ENCODE results near the gene OLFML1.

The OLFML1 gene

DNA sequence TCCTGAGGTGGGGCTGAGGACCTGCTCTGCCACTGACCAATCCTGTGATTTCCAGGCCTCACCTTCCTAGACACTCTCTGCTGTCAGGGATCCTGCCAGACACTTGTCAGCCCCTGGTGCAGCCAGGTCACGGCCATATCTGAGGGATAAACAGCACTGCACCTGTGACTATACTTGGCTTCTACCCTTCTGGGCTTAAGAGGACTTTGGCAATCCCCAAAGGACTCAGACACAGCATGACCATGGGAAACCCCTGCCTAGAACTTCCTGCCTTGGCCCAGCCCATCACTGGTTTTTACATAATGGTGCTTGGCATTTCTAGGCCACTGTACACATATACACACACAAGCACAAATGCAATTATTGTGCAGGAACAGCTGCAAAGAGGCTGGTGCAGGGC is 11.6 kb upstream of the OLFML1 start:
- no peak for DNase-seq (ENCODE audit: extremely low read depth in 1 of 2, low read depth in 1 of 2)

DNA sequence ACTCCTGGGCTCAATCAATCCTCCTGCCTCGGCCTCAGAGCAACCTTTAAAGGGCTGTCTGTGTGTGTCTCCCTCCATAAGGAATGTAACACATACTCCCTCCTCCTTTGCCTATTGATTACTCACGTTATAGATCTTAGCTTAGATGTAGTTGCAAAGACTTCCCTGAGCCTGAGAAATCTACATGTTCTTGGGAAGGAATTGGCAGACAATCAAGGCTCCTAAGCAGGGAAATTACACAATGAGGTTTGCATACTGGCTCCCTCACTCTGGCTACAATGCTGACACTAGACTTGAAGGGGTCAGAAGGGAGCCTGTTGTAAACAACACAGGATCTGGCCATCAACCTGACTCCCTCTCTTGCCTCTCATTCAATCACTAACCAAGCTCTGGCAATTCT is 5.2 kb upstream of the OLFML1 start:
- DNase-seq (ENCODE audit: extremely low read depth in 1 of 2, low read depth in 1 of 2) = no peak

DNA sequence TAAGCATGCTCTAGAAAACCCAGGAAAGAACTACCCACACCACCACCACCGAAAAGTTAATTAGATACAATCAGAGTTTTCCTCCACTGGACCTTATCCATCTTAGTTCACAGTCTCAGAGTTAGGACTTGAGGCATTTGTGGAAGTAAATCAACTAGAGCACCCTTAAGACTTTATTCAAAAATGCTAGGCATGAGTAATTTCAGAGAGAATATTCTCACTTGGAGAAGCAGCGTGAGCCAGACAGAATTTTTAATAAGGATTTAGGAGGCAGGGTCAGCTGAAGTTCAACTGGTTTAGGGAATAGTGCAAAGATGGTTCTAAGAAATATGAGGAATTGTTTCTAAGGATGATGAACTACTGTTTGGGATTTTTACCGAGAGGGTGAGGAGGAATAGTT is 1.2 kb upstream of the OLFML1 start:
- no peak for DNase-seq (ENCODE audit: extremely low read depth in 1 of 2, low read depth in 1 of 2)

GRCh38 chr11:7484645-7485044 is 661 bp upstream of the OLFML1 start:
- DNase-seq (ENCODE audit: extremely low read depth in 1 of 2, low read depth in 1 of 2) = no peak

- no peak for DNase-seq (ENCODE audit: extremely low read depth in 1 of 2, low read depth in 1 of 2)
These were observed 933 bp downstream of the OLFML1 start for GRCh38 chr11:7486098-7486780.

DNA sequence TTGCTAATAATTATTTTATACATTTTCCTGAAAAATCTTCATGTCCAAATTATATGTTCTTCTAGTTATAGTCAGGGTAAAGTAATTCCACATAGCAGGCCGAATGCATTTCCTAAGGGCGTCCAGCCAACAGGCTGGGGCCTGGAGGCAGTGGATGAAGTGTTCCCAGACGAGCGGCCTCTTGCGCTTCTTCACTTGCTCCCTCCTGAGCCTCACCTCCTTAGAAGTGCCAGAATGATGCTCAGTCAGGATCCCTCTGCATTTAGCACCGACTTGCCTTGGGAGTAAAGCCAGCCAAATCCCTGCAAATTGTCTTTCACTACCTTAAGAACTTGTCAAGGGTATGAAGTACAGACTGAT is 1.5 kb downstream of the OLFML1 start:
- DNase-seq (ENCODE audit: extremely low read depth in 1 of 2, low read depth in 1 of 2) = no peak

- DNase-seq (ENCODE audit: extremely low read depth in 1 of 2, low read depth in 1 of 2) = no peak
These were observed 2.1 kb downstream of the OLFML1 start for GRCh38 chr11:7487360-7487759.

GRCh38 chr11:7488681-7489080 is 3.4 kb downstream of the OLFML1 start:
- DNase-seq (ENCODE audit: extremely low read depth in 1 of 2, low read depth in 1 of 2) = no peak

DNA sequence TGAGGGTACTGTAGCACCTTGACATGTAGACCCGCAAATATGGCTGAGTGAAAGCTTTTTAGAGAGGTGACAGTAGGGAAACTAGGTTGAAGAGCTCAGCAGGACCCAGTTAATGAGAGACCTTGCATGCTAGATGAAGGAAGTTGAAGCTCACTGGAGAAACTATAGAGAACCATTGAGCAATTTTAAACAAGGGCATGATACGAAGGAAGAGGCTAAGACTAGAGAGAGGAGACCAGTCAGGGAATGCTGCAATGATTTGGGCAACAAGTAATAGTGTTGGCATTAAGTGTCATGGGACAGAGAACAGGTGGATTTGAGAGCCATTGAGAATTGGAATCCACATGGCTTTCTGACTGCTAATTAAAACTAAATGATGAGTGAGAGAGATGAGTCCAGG is 4.1 kb downstream of the OLFML1 start:
- DNase-seq (ENCODE audit: extremely low read depth in 1 of 2, low read depth in 1 of 2) = no peak

- no peak for DNase-seq (ENCODE audit: extremely low read depth in 1 of 2, low read depth in 1 of 2)
These were observed 4.7 kb downstream of the OLFML1 start for GRCh38 chr11:7490054-7490453.

- DNase-seq (ENCODE audit: extremely low read depth in 1 of 2, low read depth in 1 of 2) = no peak
These were observed 5.2 kb downstream of the OLFML1 start for GRCh38 chr11:7490535-7490934.

DNA sequence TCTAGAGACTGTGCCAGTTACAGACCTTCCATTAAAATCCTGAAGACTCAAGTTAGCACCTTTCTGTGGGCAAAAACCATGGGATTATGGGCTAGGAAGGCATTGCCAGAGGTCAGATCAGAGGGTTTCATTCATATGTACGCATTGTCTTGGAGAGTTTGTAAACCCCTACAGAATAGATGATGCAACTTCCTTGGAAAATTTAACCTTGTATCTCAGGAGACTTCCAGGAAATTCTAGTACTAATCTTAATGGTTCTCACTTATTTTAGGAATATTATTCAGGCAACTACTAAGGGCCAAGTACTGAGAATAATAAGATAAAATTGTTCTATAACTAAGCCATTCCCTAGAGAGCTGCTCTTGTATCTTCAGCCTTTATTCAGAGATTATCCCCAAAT is 6.9 kb downstream of the OLFML1 start:
- no peak for DNase-seq (ENCODE audit: extremely low read depth in 1 of 2, low read depth in 1 of 2)

DNA sequence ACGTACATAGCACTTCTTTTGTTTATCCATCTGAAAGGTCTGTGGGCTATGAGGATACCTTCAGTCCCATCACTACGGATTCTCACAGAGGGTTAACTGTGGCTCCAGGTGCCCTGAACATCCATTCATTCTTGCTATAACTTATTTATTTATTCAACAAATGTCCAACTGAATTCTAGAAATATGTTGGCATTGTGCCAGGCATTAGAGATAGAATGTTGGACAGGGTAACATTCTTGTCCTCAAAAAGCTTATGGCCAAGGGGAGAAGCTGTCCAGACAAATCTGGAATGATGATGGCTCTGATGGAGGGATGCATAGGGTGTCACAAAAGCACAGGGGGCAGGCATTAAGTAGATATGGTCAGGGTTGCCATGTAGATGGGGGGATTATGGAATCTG is 8.4 kb downstream of the OLFML1 start:
- DNase-seq (ENCODE audit: extremely low read depth in 1 of 2, low read depth in 1 of 2) = no peak

DNA sequence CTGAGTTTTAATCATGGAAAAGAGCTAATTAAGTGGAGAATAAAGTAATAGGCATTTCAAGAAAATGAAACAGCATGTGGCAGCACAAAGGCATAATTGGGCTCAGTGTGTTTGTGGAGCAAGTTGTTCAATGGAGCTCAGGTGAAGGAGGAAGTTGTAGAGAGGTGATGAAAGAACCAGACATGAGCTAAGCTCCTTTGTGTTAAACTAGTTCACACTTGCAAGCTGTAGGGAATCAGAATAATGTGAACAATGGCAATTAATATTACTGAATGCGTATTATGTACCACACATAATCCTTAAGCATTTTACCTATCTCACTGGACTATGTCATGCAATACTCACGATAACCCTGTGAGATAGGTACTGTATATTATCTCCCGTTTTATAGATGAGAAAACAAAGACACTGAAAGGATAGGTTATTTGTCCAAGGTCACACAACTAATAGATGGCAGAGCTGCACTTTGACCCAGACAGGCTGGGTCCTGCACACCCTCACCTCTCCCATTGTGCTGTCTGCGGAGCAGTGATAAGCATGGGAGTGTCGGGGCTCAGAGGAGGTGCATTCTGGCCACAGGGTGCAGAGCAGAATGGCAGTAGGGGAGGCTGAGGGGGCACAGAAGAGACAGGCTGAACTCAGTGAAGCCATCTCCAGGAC is 8.9 kb downstream of the OLFML1 start:
- DNase-seq (ENCODE audit: extremely low read depth in 1 of 2, low read depth in 1 of 2) = no peak

DNA sequence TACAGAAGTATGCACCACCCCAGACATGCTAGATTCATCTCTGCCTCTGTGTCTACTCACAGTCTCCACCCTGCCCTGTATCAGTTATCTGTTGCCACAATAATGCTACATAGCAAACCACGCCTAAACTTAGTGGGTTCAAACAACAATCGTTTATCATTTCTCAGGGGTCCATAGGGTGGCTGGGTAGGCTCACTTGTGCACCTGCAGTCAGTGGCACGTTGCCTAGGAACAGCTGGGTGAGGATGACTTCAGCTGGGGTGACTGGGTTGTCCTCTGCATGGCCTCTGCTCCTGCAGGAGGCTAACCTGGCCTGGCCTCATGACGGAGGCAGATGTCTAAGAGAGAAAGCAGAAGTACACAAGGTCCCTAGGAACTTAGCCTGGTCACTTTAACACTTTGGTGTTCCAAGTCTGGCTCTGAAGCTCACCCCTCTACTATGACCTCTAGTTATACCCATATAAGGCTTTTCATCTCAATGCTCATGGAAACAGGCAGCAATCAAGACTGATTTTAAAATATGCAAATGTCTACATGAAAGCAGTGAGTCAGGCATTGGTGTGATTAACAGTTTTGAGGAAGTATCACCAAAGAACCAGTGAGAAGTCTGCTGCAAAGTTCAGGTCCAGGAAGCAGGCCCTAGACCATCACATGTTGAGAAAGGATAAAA is 10.7 kb downstream of the OLFML1 start:
- DNase-seq (ENCODE audit: extremely low read depth in 1 of 2, low read depth in 1 of 2) = no peak

DNA sequence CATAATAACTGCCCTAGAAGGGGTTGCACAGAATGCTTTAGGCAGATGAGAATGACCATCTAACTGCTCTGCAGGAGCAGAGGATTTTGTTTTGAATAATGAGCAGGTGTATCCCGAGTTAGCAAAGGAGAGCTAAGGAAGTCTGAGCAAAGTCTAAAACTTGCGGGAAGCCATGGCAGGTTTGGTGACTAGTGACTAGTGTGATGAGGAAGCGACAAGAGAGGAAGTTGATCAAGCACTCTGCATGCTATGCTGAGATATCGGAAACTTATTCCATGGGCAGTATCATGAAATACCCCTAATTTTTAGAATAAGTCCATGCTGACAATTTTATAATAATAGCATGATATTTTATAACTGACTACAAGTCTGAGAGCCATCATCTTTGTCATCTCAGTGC is 12.9 kb downstream of the OLFML1 start:
- DNase-seq (ENCODE audit: extremely low read depth in 1 of 2, low read depth in 1 of 2) = no peak

- DNase-seq (ENCODE audit: extremely low read depth in 1 of 2, low read depth in 1 of 2) = no peak
These were observed 13.8 kb downstream of the OLFML1 start for GRCh38 chr11:7499081-7499480.

GRCh38 chr11:7500251-7500650 is 14.9 kb downstream of the OLFML1 start:
- no peak for DNase-seq (ENCODE audit: extremely low read depth in 1 of 2, low read depth in 1 of 2)

- DNase-seq (ENCODE audit: extremely low read depth in 1 of 2, low read depth in 1 of 2) = no peak
These were observed 15.9 kb downstream of the OLFML1 start for GRCh38 chr11:7501251-7501650.

- DNase-seq (ENCODE audit: extremely low read depth in 1 of 2, low read depth in 1 of 2) = no peak
These were observed 16.6 kb downstream of the OLFML1 start for GRCh38 chr11:7501894-7502293.

DNA sequence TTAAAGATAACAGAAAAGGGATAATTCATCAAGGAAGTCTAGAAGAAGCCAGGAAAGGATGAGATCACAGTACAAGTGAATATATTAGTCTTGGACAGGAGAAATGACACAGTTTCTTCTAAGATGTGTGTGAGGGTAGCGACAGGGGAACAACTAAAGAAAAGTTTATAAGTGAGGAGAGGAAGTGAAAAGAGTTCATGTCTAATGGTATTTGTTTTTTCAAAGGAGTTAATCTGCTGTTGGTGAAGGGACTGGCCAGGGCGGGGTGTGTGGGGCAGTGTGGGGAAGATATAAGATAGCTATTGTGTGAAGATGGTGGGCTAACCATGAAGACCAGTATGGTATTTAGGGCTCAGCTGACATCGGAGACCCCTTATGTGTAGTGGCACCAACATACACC is 20.9 kb downstream of the OLFML1 start:
- no peak for DNase-seq (ENCODE audit: extremely low read depth in 1 of 2, low read depth in 1 of 2)

- no peak for DNase-seq (ENCODE audit: extremely low read depth in 1 of 2, low read depth in 1 of 2)
These were observed 22.8 kb downstream of the OLFML1 start for GRCh38 chr11:7508087-7508486.

Measured in activated CD8-positive, alpha-beta memory T cell treated with anti-CD3 and anti-CD28 coated beads for 1 hour (primary cell).